Transverse colon (tissue), 4 donors: ENCODE measurements around the gene TMEM14C. TPM values are rescaled to one million over a fixed set of nuclear protein-coding genes. Genes with fewer than 3 reads are reported as not detected.

Experiments
- DNase-seq: peaks from one replicate; pipeline ENCODE4 v3.0.0-alpha.2; 2019
- H3K27ac ChIP-seq, 4 donors: fragments of 200-600 bp; sonication (generic); 2 replicates each; pipeline ENCODE4 v1.5.1; 2016 to 2018; ENCODE audit warnings: inconsistent platforms in 4 of 4
- H3K27me3 ChIP-seq: fragments of 200-600 bp; sonication (generic); 2 replicates; pipeline ENCODE4 v1.5.1; 2017; ENCODE audit warnings: inconsistent platforms
- H3K36me3 ChIP-seq, 4 donors: fragments of 200-600 bp; sonication (generic); 2 replicates each; pipeline ENCODE4 v1.5.1; 2017 to 2019; ENCODE audit warnings: inconsistent platforms in 4 of 4
- H3K4me1 ChIP-seq, 4 donors: fragments of 200-600 bp; sonication (generic); 2 replicates each; pipeline ENCODE4 v1.5.1; 2017 to 2020; ENCODE audit warnings: inconsistent platforms in 4 of 4
- H3K4me3 ChIP-seq, 4 donors: fragments of 200-600 bp; sonication (generic); 1 replicate in 1 of 4; 2 replicates in 3 of 4; pipeline versions ENCODE4 v1.5.1 to v1.6.1; 2017 to 2019; ENCODE audit warnings: inconsistent platforms in 4 of 4
- H3K9me3 ChIP-seq, 2 donors: fragments of 200-600 bp; sonication (generic); 2 replicates each; pipeline ENCODE4 v1.5.1; 2017 to 2019; ENCODE audit warnings: inconsistent platforms in 2 of 2
- EP300 ChIP-seq: sonication (generic); formaldehyde crosslinking; IDR thresholded peaks from one replicate; pipeline ENCODE4 v1.6.1; 2017; ENCODE audit warnings: antibody characterized with exemption, low read depth
- POLR2A ChIP-seq: fragments of 450-650 bp; IDR thresholded peaks from one replicate; pipeline ENCODE4 v1.6.1; 2016; ENCODE audit warnings: antibody characterized with exemption, mild to moderate bottlenecking, moderate library complexity
- POLR2AphosphoS5 ChIP-seq, 3 donors: sonication (generic); formaldehyde crosslinking; IDR thresholded peaks; one replicate each; pipeline ENCODE4 v1.6.1; 2016; ENCODE audit warnings: antibody characterized with exemption in 3 of 3
- WGBS, 2 donors: methylation state at CpG; one replicate each; pipeline ENCODE4 v1.1.5; 2018; ENCODE audit warnings: low coverage in 1 of 2; 5-methylcytosine and 5-hydroxymethylcytosine counted together
- in situ Hi-C, 4 donors: fragments of 200-750 bp; cut with MboI; loops; one replicate each; pipeline versions ENCODE4 v1.15.0 to v1.15.1; 2017; ENCODE audit warnings: low sequenced_read_pairs in 3 of 4, low pct_ligation_motif_present in 1 of 4, low pct_unique_long_range_greater_than_20kb in 1 of 4
- intact Hi-C: fragments of 100-400 bp; cut with DNase I; formaldehyde crosslinking; loops from one replicate; pipeline ENCODE4 v1.15.1; 2023; ENCODE audit warnings: low total_unique reads
- total RNA-seq, 4 donors: library from RNA; depleted of rRNA; stranded (reverse); fragments of >200 nt; gene quantifications; one replicate each; pipeline ENCODE4 v1.1.0, GENCODE V29; 2016
- TF ChIP-seq, protein P1 (sequence below), 5 experiments: fragments of 200-600 bp in 3 of 5; fragments of 450-650 bp in 2 of 5; sonication (generic) in 3 of 5; IDR thresholded peaks; 1 replicate in 2 of 5; 2 replicates in 3 of 5; pipeline ENCODE4 v1.5.1; 2016 to 2017; ENCODE audit warnings: antibody characterized with exemption in 5 of 5, inconsistent platforms in 3 of 5, mild to moderate bottlenecking in 2 of 5, moderate library complexity in 1 of 5

Gene TMEM14C
- 100 to 1,000 TPM in 1 of 4 donors, 10 to 100 TPM in 2, 1 to 10 TPM in 1; 9.7 to 125 (median 60.0) TPM for total RNA-seq

DNA sequence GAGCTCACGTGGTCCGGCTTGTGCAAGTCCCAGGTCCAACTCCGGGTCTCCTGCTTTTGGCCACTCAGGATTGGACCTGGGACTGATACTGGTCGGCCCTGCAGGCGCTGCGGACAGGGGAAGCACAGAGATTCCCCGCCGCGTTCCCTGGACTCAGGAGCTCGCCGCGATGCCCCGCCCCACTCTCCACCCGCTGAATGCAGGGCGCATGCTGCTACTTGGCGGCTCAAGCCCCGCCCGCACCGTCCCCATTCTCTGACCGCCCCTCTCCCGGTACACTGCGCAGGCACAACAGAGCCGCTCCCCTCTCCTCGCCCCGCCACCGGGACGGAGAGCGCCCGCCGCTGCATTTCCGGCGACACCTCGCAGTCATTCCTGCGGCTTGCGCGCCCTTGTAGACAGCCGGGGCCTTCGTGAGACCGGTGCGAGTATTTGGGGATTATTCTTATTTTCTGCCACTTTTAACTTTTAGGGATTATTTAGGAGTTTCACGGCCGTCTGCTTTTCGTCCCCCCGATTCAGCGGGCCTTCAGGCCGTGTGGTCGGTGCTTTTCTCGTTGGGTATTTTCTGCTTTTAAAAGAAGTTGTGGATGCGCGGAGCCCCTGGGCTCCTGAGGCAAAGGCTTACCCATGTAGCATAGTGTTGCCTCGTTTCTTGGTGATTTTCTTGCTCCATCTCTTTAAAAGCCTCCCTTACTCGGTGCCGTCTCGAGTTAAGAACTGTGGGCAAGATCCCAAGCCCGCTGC is at the start of gene TMEM14C:
Gene TMEM14C (plus strand): TSS at position 251 of the 747 bp plus-strand sequence. CDS start 1,544 bp downstream, outside the sequence.
- WGBS, 2 donors: 1 to 4% methylated on average over 7 to 53 of the region's 55 CpGs
- Histone ChIP-seq H3K36me3 (no peaks in the 10 kb centered on the region), H3K4me1 (peaks cover 0 to 30% (median 18%) of the 10 kb centered on the region in 4 donors), H3K27ac (peak within 1 kb of the TSS; percentile 88 to 95 (median 94)), H3K9me3 (no peaks in the 10 kb centered on the region), H3K4me3 (peak within 1 kb of the TSS; percentile 48 to 85 (median 78)), H3K27me3 (no peaks in the 10 kb centered on the region)
- in situ Hi-C loops: no loop called here
- peak; percentile 99 for DNase-seq
- no peak for TF ChIP-seq EP300
- TF ChIP-seq POLR2A: peak; percentile 94
- TF ChIP-seq POLR2AphosphoS5 (IDR thresholded peaks at IDR 0.05): peak; percentile 95 to 96 (median 96)
- TF ChIP-seq, protein P1, sequence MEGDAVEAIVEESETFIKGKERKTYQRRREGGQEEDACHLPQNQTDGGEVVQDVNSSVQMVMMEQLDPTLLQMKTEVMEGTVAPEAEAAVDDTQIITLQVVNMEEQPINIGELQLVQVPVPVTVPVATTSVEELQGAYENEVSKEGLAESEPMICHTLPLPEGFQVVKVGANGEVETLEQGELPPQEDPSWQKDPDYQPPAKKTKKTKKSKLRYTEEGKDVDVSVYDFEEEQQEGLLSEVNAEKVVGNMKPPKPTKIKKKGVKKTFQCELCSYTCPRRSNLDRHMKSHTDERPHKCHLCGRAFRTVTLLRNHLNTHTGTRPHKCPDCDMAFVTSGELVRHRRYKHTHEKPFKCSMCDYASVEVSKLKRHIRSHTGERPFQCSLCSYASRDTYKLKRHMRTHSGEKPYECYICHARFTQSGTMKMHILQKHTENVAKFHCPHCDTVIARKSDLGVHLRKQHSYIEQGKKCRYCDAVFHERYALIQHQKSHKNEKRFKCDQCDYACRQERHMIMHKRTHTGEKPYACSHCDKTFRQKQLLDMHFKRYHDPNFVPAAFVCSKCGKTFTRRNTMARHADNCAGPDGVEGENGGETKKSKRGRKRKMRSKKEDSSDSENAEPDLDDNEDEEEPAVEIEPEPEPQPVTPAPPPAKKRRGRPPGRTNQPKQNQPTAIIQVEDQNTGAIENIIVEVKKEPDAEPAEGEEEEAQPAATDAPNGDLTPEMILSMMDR (IDR thresholded peaks at IDR 0.05): no peak
- intact Hi-C loops: loop anchor here (2.0 kb wide), 1 partner anchor 24 kb away; the partner anchor contains the start of gene TMEM14B

DNA sequence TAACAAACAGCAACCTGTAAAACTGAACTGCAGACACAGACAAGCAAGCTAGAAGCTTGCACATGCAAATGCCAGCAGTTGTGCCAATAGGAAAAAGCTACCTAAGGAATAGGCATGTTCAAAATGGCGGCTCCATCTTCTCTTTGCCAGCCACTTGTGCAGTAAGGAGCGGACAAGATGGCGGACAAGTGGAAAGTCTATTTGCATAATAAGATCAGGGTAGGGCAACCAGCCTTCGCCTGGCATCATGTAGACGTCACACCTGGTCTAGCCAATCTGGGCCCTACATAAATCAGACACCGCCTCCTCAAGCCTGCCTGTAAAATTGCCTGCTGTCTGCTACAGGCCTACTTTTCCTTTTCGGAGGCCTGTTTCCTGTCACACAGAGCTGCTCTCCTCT is 46.5 kb upstream of the TMEM14C start:
- TF ChIP-seq, protein P1 (IDR thresholded peaks at IDR 0.05): no peak
- TF ChIP-seq EP300 (no peak), POLR2A (no peak), POLR2AphosphoS5 (IDR thresholded peaks at IDR 0.05) (no peak)
- no peaks in the 10 kb centered on the region for H3K27me3 ChIP-seq
- in situ Hi-C loops (no loop called here), intact Hi-C loops (no loop called here)
- no peak for DNase-seq
- H3K36me3 ChIP-seq: no peaks in the 10 kb centered on the region
- H3K27ac ChIP-seq: no peak overlapping the region
- H3K4me1 ChIP-seq: peaks cover 0 to 3% (median 0%) of the 10 kb centered on the region in 4 donors
- no peaks in the 10 kb centered on the region for H3K9me3 ChIP-seq
- 94 to 100% methylated on average over 1 to 7 of the region's 7 CpGs for WGBS, 2 donors
- H3K4me3 ChIP-seq: no peak overlapping the region

DNA sequence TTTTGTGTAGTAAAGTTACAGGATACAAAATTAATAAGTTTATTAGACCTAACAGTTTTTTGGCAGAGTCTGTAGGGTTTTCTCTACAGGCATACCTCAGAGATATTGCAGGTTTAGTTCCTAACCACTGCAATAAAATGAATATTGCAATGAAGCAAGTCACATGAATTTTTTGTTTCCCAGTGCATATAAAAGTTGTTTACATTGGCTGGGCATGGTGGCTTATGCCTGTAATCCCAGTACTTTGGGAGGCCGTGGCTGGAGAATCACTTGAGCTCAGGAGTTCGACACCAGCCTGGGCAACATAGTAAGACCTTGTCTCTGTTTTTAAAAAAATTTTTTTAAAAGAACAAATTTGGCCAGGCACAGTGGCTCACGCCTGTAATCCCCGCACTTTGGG is 44.4 kb upstream of the TMEM14C start:
- peaks cover 0 to 3% (median 0%) of the 10 kb centered on the region in 4 donors for H3K4me1 ChIP-seq
- in situ Hi-C loops (no loop called here), intact Hi-C loops (no loop called here)
- no peak for DNase-seq
- H3K9me3 ChIP-seq: no peaks in the 10 kb centered on the region
- no peaks in the 10 kb centered on the region for H3K27me3 ChIP-seq
- no peaks in the 10 kb centered on the region for H3K36me3 ChIP-seq
- 60 to 74% methylated on average over 4 of the region's 4 CpGs for WGBS, 2 donors
- H3K4me3 ChIP-seq: no peak overlapping the region
- TF ChIP-seq EP300 (no peak), POLR2A (no peak), POLR2AphosphoS5 (IDR thresholded peaks at IDR 0.05) (no peak)
- TF ChIP-seq, protein P1 (IDR thresholded peaks at IDR 0.05): no peak
- no peak overlapping the region for H3K27ac ChIP-seq

DNA sequence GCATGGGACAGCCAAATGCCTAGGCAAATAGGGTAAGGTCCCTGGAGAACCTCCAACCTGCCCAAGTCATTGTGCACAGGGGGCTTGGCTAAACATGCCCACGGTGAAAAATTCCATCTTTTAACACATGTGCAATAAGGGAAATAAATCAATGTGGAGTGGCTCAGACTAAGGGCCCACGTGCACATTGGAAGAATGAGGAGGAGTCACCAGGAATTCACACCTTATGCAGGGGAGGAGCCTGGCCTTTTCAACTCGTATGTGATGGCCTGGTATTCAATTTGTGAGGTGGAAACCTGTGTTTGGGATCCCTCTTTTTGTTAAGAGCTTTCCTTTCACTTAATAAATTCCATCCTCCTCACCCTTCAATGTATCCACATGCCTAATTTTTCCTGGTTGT is 41.1 kb upstream of the TMEM14C start:
- H3K27ac ChIP-seq: no peak overlapping the region
- DNase-seq: no peak
- H3K36me3 ChIP-seq: no peaks in the 10 kb centered on the region
- H3K4me1 ChIP-seq: peaks cover 0 to 3% (median 0%) of the 10 kb centered on the region in 4 donors
- WGBS, 2 donors: 56 to 73% methylated on average over 2 to 3 of the region's 3 CpGs
- no peak overlapping the region for H3K4me3 ChIP-seq
- in situ Hi-C loops (no loop called here), intact Hi-C loops (no loop called here)
- no peak for TF ChIP-seq POLR2AphosphoS5 (IDR thresholded peaks at IDR 0.05)
- TF ChIP-seq, protein P1 (IDR thresholded peaks at IDR 0.05): no peak
- TF ChIP-seq EP300: no peak
- no peak for TF ChIP-seq POLR2A
- H3K9me3 ChIP-seq: no peaks in the 10 kb centered on the region
- H3K27me3 ChIP-seq: no peaks in the 10 kb centered on the region
